A549 treated with RU486 at 1 μM for 4 hours (cell line): Measurements from ENCODE around the gene KRT12. TPM values are rescaled to one million over a fixed set of nuclear protein-coding genes. Genes with fewer than 3 reads are reported as not detected.

Source experiments
- total RNA-seq: library from RNA; stranded (reverse); fragments of 200-300 nt; extraction: Qiagen RNA extraction; gene quantifications from 5 replicates; pipeline ENCODE4 v1.2.3, GENCODE V29; 2022; ENCODE audit warnings: low read depth

Gene KRT12
- not detected in 5 replicates for total RNA-seq

DNA sequence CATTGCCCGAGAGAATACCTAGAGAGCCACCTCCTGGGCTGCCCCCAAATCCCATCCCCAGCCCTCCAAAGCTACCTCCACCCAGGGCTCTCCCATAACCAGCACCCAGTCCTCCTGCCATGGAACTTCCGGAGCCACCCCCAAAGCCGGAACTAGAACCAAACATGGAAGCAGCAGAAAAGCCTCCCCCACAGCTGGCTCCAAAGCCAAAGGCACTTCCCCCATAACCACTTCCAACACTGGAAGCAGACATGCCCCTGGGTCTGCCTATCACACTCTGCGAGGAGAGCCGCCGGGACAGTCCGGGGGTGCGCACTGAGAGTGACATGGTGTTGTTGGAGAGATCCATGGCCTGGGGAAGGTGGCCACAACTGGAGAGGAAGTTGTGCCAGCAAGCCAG is at the start of gene KRT12:
Gene KRT12, minus strand, starts transcription at position 386 of the 400 bp plus-strand sequence. Its CDS starts 37 bp downstream, at position 349.

DNA sequence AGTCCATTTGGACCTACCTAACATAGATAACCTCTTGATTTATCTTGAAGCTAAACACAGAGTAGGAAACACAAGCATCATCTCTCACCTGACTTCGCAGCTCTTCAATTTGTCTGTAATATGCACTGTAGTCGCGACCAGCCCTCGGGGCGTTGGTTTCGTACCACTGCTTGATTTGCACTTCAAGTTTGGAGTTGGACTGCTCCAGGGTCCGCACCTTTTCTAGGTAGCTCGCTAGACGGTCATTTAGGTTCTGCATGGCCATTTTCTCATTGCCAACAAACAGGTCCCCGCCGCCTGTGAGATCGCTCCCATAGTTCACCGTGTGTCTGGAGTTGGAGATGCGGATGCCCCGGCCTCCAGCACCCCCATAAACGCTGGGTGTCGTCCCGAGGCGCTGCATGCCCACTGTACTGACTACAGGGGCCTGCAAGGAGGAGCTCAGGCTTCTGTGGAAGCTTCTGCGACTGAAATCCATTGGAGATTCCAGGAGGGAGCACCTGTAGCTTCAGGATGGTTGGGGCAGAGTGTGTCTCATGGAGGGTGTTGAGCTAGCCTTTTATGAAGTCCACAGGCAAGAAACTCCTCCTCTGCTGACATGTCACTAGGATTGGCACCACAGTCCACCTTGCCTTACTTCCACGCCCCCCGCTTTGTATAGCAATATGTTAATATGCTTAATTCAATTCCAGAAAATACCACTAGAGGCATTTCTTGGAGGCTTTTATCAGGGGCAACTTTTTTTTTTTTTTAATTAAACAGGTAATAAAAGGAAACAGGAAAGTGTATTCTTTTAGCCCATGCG is 17.9 kb upstream of the KRT12 start, which contains the start of gene KRT20:
Gene KRT20, minus strand, starts transcription at position 535 of the 805 bp plus-strand sequence. Its CDS starts 57 bp downstream, at position 478.

DNA sequence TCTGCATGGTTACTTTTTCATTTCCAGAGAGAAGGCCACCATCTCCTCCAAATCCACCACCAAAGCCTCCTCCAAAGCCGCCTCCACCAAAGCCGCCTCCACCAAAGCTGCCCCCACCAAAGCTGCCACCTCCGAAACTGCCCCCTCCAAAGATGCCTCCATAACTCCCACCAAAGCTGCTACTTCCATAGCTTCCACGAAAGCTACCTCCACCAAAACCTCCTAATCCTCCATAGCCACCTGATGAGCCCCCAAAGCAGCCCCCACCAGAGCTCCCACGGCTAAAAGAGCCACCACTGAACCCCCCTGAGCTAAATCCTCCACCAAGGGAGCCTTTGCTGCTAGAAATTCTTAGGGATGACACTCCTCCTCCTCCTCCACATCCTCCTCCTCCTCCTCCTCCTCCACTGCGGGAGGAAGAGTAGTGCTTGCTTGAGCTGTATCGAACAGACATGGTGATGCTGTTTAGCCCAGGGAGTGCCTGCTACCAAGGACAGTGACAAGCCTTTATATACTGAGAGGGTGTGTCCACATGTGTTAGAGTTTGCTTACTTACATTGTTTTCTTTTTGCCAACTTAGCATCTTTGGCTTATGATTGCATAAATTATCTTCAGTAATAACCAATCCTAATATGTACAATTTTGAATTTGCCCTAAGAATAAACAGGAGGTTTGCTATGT is 44.8 kb downstream of the KRT12 start, which contains the start of gene KRT10:
Gene KRT10, minus strand, starts transcription at position 483 of the 681 bp plus-strand sequence. Its CDS starts 29 bp downstream, at position 454.

Other genes with a start within 250 kb of the KRT12 start
- 107 to 119 TPM (median 111 TPM) in 5 replicates for gene SMARCE1, start 219.4 kb downstream of the KRT12 start, total RNA-seq
- gene KRT222, start 202.0 kb downstream of the KRT12 start, total RNA-seq: 0.30 to 0.59 TPM (median 0.38 TPM) in 4 of 5 replicates, not detected in the other
- gene KRT24, start 163.5 kb downstream of the KRT12 start, total RNA-seq: not detected in 5 replicates
- gene KRT25, start 111.9 kb downstream of the KRT12 start, total RNA-seq: not detected in 5 replicates
- not detected in 5 replicates for gene KRT26, start 95.0 kb downstream of the KRT12 start, total RNA-seq
- gene KRT27, start 84.7 kb downstream of the KRT12 start, total RNA-seq: not detected in 5 replicates
- gene KRT28, start 67.3 kb downstream of the KRT12 start, total RNA-seq: not detected in 5 replicates
- 89.0 to 122 TPM (median 115 TPM) in 5 replicates for gene KRT10, start 44.6 kb downstream of the KRT12 start, total RNA-seq
- gene KRT20, start 18.0 kb upstream of the KRT12 start, total RNA-seq: 0.17 to 0.43 TPM (median 0.28 TPM) in 5 replicates
- gene KRT23, start 70.4 kb upstream of the KRT12 start, total RNA-seq: 0.06 to 0.30 TPM (median 0.08 TPM) in 3 of 5 replicates, not detected in the others
- not detected in 5 replicates for gene KRT39, start 99.7 kb upstream of the KRT12 start, total RNA-seq
- not detected in 5 replicates for gene KRT40, start 117.1 kb upstream of the KRT12 start, total RNA-seq
- not detected in 5 replicates for gene KRTAP3-3, start 126.9 kb upstream of the KRT12 start, total RNA-seq
- gene KRTAP3-2, start 132.7 kb upstream of the KRT12 start, total RNA-seq: 0.36 to 0.50 TPM (median 0.42 TPM) in 3 of 5 replicates, not detected in the others
- gene KRTAP3-1, start 141.9 kb upstream of the KRT12 start, total RNA-seq: not detected in 5 replicates
- gene KRTAP1-5, start 160.0 kb upstream of the KRT12 start, total RNA-seq: not detected in 5 replicates
- gene KRTAP1-4, start 163.0 kb upstream of the KRT12 start, total RNA-seq: not detected in 5 replicates
- not detected in 5 replicates for gene KRTAP1-3, start 167.7 kb upstream of the KRT12 start, total RNA-seq
- not detected in 5 replicates for gene KRTAP1-1, start 174.2 kb upstream of the KRT12 start, total RNA-seq
- gene KRTAP2-1, start 180.1 kb upstream of the KRT12 start, total RNA-seq: not detected in 5 replicates
- not detected in 5 replicates for gene KRTAP2-2, start 188.0 kb upstream of the KRT12 start, total RNA-seq
- gene KRTAP2-3, start 192.9 kb upstream of the KRT12 start, total RNA-seq: not detected in 5 replicates
- gene KRTAP2-4, start 198.7 kb upstream of the KRT12 start, total RNA-seq: not detected in 5 replicates
- gene KRTAP4-7, start 216.9 kb upstream of the KRT12 start, total RNA-seq: not detected in 5 replicates
- gene KRTAP4-8, start 230.9 kb upstream of the KRT12 start, total RNA-seq: 0.08 TPM in 1 of 5 replicates, not detected in the others
- gene KRTAP4-16, start 235.0 kb upstream of the KRT12 start, total RNA-seq: not detected in 5 replicates
- gene KRTAP4-9, start 238.2 kb upstream of the KRT12 start, total RNA-seq: not detected in 5 replicates